ENCODE measurements around the gene GPR107.

The GPR107 gene

GRCh38 chr9:130110596-130111021 is 56.9 kb downstream of the GPR107 start:
- DNase-seq (ENCODE audit: low read depth): no peak

GRCh38 chr9:130111786-130112537 is 58.3 kb downstream of the GPR107 start:
- no peak for DNase-seq (ENCODE audit: low read depth)

GRCh38 chr9:130112538-130113151 is 58.9 kb downstream of the GPR107 start:
- no peak for DNase-seq (ENCODE audit: low read depth)

GRCh38 chr9:130114741-130115140 is 61.0 kb downstream of the GPR107 start:
- no peak for DNase-seq (ENCODE audit: low read depth)

GRCh38 chr9:130116346-130116745 is 62.6 kb downstream of the GPR107 start:
- no peak for DNase-seq (ENCODE audit: low read depth)

GRCh38 chr9:130117376-130117775 is 63.7 kb downstream of the GPR107 start:
- no peak for DNase-seq (ENCODE audit: low read depth)

- DNase-seq (ENCODE audit: low read depth): peak; percentile 79
Measured at GRCh38 chr9:130117816-130118632, 64.3 kb downstream of the GPR107 start.

- DNase-seq (ENCODE audit: low read depth): no peak
Measured at GRCh38 chr9:130118841-130119518, 65.3 kb downstream of the GPR107 start.

- DNase-seq (ENCODE audit: low read depth): no peak
Measured at GRCh38 chr9:130119519-130120298, 66.0 kb downstream of the GPR107 start.

- DNase-seq (ENCODE audit: low read depth): no peak
Measured at GRCh38 chr9:130120299-130120587, 66.5 kb downstream of the GPR107 start.

- DNase-seq (ENCODE audit: low read depth): no peak
Measured at GRCh38 chr9:130120832-130121231, 67.1 kb downstream of the GPR107 start.

- DNase-seq (ENCODE audit: low read depth): no peak
Measured at GRCh38 chr9:130122456-130122855, 68.8 kb downstream of the GPR107 start.

- no peak for DNase-seq (ENCODE audit: low read depth)
Measured at GRCh38 chr9:130124085-130124860, 70.6 kb downstream of the GPR107 start.

GRCh38 chr9:130126721-130127433 is 73.2 kb downstream of the GPR107 start:
- DNase-seq (ENCODE audit: low read depth): no peak

- DNase-seq (ENCODE audit: low read depth): no peak
Measured at GRCh38 chr9:130128251-130128650, 74.5 kb downstream of the GPR107 start.

GRCh38 chr9:130128733-130129431 is 75.2 kb downstream of the GPR107 start:
- no peak for DNase-seq (ENCODE audit: low read depth)

GRCh38 chr9:130129432-130130061 is 75.8 kb downstream of the GPR107 start:
- DNase-seq (ENCODE audit: low read depth): no peak

- no peak for DNase-seq (ENCODE audit: low read depth)
Measured at GRCh38 chr9:130132746-130133145, 79.0 kb downstream of the GPR107 start.

GRCh38 chr9:130137081-130137640 is 83.5 kb downstream of the GPR107 start:
- DNase-seq (ENCODE audit: low read depth): no peak

Measured in GM04504 (cell line).